Measurements from ENCODE around the gene ARSG. TPM values are rescaled to one million over a fixed set of nuclear protein-coding genes. Genes with fewer than 3 reads are reported as not detected.
"Not testable (repeated sequence)": the region's sequence is repeated elsewhere in the genome, so short reads cannot be mapped to it uniquely, and the experiment has no call there.

ARSG gene
- total RNA-seq, 1 experiment from 2014 or later = 3.0 TPM

- H3K4me3 ChIP-seq = not testable (repeated sequence)
These were observed 28.8 kb upstream of the ARSG start for GRCh38 chr17:68262467-68262866.

GRCh38 chr17:68263101-68263681 lies 28.1 kb upstream of the ARSG start:
- H3K4me3 ChIP-seq, H3K36me3 ChIP-seq, DNase-seq, H3K9me3 ChIP-seq, H3K27me3 ChIP-seq: not testable (repeated sequence)

More at GRCh38 chr17:68262467-68262866, 28.8 kb upstream of the ARSG start:
- H3K27me3 ChIP-seq, H3K9me3 ChIP-seq, DNase-seq, H3K36me3 ChIP-seq: not testable (repeated sequence)

GRCh38 chr17:68265833-68266232 lies 25.5 kb upstream of the ARSG start:
- DNase-seq, H3K27me3 ChIP-seq, H3K9me3 ChIP-seq, H3K36me3 ChIP-seq, H3K4me3 ChIP-seq: not testable (repeated sequence)

GRCh38 chr17:68273722-68274121 lies 17.6 kb upstream of the ARSG start:
- peaks cover 5% of the 10 kb centered on the region for H3K9me3 ChIP-seq
- no peak for DNase-seq
- H3K27me3 ChIP-seq = no peaks in the 10 kb centered on the region
- no peak overlapping the region for H3K4me3 ChIP-seq
- peaks cover 13% of the 10 kb centered on the region for H3K36me3 ChIP-seq

- H3K4me3 ChIP-seq, H3K27me3 ChIP-seq, H3K9me3 ChIP-seq, DNase-seq: not testable (repeated sequence)
- H3K36me3 ChIP-seq = peaks cover 19% of the 10 kb centered on the region
These were observed 15.0 kb upstream of the ARSG start for GRCh38 chr17:68276339-68276738.

GRCh38 chr17:68277807-68278206 lies 13.5 kb upstream of the ARSG start:
- no peak for DNase-seq
- H3K36me3 ChIP-seq = peaks cover 19% of the 10 kb centered on the region
- H3K4me3 ChIP-seq = no peak overlapping the region
- H3K27me3 ChIP-seq = no peaks in the 10 kb centered on the region
- peaks cover 5% of the 10 kb centered on the region for H3K9me3 ChIP-seq

GRCh38 chr17:68281965-68282364 lies 9.3 kb upstream of the ARSG start:
- H3K4me3 ChIP-seq, H3K27me3 ChIP-seq, DNase-seq, H3K9me3 ChIP-seq: not testable (repeated sequence)
- peaks cover 15% of the 10 kb centered on the region for H3K36me3 ChIP-seq

GRCh38 chr17:68288375-68288774 lies 2.9 kb upstream of the ARSG start:
- no peaks in the 10 kb centered on the region for H3K27me3 ChIP-seq
- no peaks in the 10 kb centered on the region for H3K36me3 ChIP-seq
- no peaks in the 10 kb centered on the region for H3K9me3 ChIP-seq
- peak; percentile 30 for DNase-seq
- H3K4me3 ChIP-seq = no peak overlapping the region

GRCh38 chr17:68288804-68289203 lies 2.5 kb upstream of the ARSG start:
- Histone ChIP-seq H3K4me3 (no peak overlapping the region), H3K9me3 (no peaks in the 10 kb centered on the region), H3K36me3 (no peaks in the 10 kb centered on the region), H3K27me3 (no peaks in the 10 kb centered on the region)
- no peak for DNase-seq

GRCh38 chr17:68289473-68289872 lies 1.8 kb upstream of the ARSG start:
- Histone ChIP-seq H3K27me3 (no peaks in the 10 kb centered on the region), H3K4me3 (peak overlapping the region; percentile 75), H3K36me3 (no peaks in the 10 kb centered on the region), H3K9me3 (no peaks in the 10 kb centered on the region)
- peak; percentile 18 for DNase-seq

GRCh38 chr17:68289936-68290267 lies 1.4 kb upstream of the ARSG start:
- peak overlapping the region; percentile 75 for H3K4me3 ChIP-seq
- no peaks in the 10 kb centered on the region for H3K36me3 ChIP-seq
- peak; percentile 17 for DNase-seq
- H3K27me3 ChIP-seq = no peaks in the 10 kb centered on the region
- H3K9me3 ChIP-seq = no peaks in the 10 kb centered on the region

GRCh38 chr17:68290268-68290954 lies 884 bp upstream of the ARSG start:
- peak overlapping the region; percentile 75 for H3K4me3 ChIP-seq
- peak; percentile 46 for DNase-seq

GRCh38 chr17:68291836-68292688 lies 767 bp downstream of the ARSG start:
- DNase-seq = peak; percentile 86

More at GRCh38 chr17:68290268-68290954, 884 bp upstream of the ARSG start:
- no peaks in the 10 kb centered on the region for H3K27me3 ChIP-seq
- H3K36me3 ChIP-seq = no peaks in the 10 kb centered on the region
- H3K9me3 ChIP-seq = no peaks in the 10 kb centered on the region

GRCh38 chr17:68292689-68293040 lies 1.4 kb downstream of the ARSG start:
- Histone ChIP-seq H3K4me3 (peak overlapping the region; percentile 75), H3K9me3 (no peaks in the 10 kb centered on the region), H3K27me3 (no peaks in the 10 kb centered on the region), H3K36me3 (no peaks in the 10 kb centered on the region)
- no peak for DNase-seq

More at GRCh38 chr17:68291836-68292688, 767 bp downstream of the ARSG start:
- no peaks in the 10 kb centered on the region for H3K9me3 ChIP-seq
- H3K36me3 ChIP-seq = no peaks in the 10 kb centered on the region
- H3K4me3 ChIP-seq = peak overlapping the region; percentile 75
- no peaks in the 10 kb centered on the region for H3K27me3 ChIP-seq

- Histone ChIP-seq H3K9me3 (no peaks in the 10 kb centered on the region), H3K4me3 (no peak overlapping the region), H3K36me3 (no peaks in the 10 kb centered on the region), H3K27me3 (no peaks in the 10 kb centered on the region)
- DNase-seq = no peak
These were observed 2.3 kb downstream of the ARSG start for GRCh38 chr17:68293490-68294195.

- no peaks in the 10 kb centered on the region for H3K36me3 ChIP-seq
- DNase-seq = no peak
These were observed 2.9 kb downstream of the ARSG start for GRCh38 chr17:68294196-68294555.

GRCh38 chr17:68294617-68295016 lies 3.3 kb downstream of the ARSG start:
- no peaks in the 10 kb centered on the region for H3K36me3 ChIP-seq
- no peak for DNase-seq
- H3K9me3 ChIP-seq = no peaks in the 10 kb centered on the region
- H3K4me3 ChIP-seq = no peak overlapping the region
- no peaks in the 10 kb centered on the region for H3K27me3 ChIP-seq

More at GRCh38 chr17:68294196-68294555, 2.9 kb downstream of the ARSG start:
- H3K27me3 ChIP-seq = no peaks in the 10 kb centered on the region
- no peaks in the 10 kb centered on the region for H3K9me3 ChIP-seq
- no peak overlapping the region for H3K4me3 ChIP-seq
